Measurements from ENCODE around the gene PATE2.

Gene PATE2

DNA sequence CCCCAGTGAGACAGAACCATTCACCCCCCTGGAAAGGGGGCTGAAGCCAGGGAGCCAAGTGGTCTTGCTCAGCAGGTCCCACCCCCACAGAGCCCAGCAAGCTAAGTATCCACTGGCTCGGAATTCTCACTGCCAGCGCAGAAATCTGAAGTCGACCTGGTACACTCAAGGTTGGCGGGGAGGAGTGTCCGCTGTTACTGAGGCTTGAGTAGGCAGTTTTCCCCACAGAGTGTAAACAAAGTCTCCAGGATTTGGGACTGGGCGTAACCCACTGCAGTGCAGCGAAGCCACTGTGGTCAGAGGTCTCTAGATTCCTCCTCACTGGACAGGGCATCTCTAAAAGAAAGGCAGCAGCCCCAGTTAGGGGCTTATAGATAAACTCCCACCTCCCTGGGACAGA is 22.6 kb downstream of the PATE2 start:
- ChIA-PET CTCF (no interaction called here), POLR2A (no interaction called here)
- Histone ChIP-seq H3K9me3 (ENCODE audit: control insufficient read depth, insufficient read depth, low read depth, low read length) (no peaks in the 10 kb centered on the region), H3K4me1 (ENCODE audit: control insufficient read depth, insufficient read depth, low read length) (no peaks in the 10 kb centered on the region), H3K36me3 (ENCODE audit: control insufficient read depth in 2 of 2, insufficient read depth in 1 of 2, low read length in 2 of 2) (no peaks in the 10 kb centered on the region), H3K27ac (ENCODE audit: extremely low read depth, low read depth, low read length) (no peak overlapping the region), H3K4me3 (ENCODE audit: low read depth, low read length) (no peak overlapping the region)
- TF ChIP-seq, protein P1, sequence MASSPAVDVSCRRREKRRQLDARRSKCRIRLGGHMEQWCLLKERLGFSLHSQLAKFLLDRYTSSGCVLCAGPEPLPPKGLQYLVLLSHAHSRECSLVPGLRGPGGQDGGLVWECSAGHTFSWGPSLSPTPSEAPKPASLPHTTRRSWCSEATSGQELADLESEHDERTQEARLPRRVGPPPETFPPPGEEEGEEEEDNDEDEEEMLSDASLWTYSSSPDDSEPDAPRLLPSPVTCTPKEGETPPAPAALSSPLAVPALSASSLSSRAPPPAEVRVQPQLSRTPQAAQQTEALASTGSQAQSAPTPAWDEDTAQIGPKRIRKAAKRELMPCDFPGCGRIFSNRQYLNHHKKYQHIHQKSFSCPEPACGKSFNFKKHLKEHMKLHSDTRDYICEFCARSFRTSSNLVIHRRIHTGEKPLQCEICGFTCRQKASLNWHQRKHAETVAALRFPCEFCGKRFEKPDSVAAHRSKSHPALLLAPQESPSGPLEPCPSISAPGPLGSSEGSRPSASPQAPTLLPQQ (tag by site-specific recombination; IDR thresholded peaks at IDR 0.05), result no peak
- TF ChIP-seq, protein P2, sequence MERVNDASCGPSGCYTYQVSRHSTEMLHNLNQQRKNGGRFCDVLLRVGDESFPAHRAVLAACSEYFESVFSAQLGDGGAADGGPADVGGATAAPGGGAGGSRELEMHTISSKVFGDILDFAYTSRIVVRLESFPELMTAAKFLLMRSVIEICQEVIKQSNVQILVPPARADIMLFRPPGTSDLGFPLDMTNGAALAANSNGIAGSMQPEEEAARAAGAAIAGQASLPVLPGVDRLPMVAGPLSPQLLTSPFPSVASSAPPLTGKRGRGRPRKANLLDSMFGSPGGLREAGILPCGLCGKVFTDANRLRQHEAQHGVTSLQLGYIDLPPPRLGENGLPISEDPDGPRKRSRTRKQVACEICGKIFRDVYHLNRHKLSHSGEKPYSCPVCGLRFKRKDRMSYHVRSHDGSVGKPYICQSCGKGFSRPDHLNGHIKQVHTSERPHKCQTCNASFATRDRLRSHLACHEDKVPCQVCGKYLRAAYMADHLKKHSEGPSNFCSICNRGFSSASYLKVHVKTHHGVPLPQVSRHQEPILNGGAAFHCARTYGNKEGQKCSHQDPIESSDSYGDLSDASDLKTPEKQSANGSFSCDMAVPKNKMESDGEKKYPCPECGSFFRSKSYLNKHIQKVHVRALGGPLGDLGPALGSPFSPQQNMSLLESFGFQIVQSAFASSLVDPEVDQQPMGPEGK (tag by site-specific recombination; IDR thresholded peaks at IDR 0.05), result no peak
- no peak for TF ChIP-seq ZNF214 (tag by site-specific recombination; IDR thresholded peaks at IDR 0.05; ENCODE audit: borderline replicate concordance)
- no peak for TF ChIP-seq HOXA7 (CRISPR knock-in tag; IDR thresholded peaks at IDR 0.05; ENCODE audit: borderline replicate concordance)
- TF ChIP-seq ZXDB (tag by site-specific recombination; IDR thresholded peaks at IDR 0.05), result no peak
- TF ChIP-seq ZNF610 (tag by site-specific recombination; IDR thresholded peaks at IDR 0.05; ENCODE audit: borderline replicate concordance), result no peak
- TF ChIP-seq, protein P3, sequence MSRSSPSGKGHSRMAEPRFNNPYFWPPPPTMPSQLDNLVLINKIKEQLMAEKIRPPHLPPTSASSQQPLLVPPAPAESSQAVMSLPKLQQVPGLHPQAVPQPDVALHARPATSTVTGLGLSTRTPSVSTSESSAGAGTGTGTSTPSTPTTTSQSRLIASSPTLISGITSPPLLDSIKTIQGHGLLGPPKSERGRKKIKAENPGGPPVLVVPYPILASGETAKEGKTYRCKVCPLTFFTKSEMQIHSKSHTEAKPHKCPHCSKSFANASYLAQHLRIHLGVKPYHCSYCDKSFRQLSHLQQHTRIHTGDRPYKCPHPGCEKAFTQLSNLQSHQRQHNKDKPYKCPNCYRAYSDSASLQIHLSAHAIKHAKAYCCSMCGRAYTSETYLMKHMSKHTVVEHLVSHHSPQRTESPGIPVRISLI (tag by site-specific recombination; IDR thresholded peaks at IDR 0.05), result no peak
- TF ChIP-seq, protein P4, sequence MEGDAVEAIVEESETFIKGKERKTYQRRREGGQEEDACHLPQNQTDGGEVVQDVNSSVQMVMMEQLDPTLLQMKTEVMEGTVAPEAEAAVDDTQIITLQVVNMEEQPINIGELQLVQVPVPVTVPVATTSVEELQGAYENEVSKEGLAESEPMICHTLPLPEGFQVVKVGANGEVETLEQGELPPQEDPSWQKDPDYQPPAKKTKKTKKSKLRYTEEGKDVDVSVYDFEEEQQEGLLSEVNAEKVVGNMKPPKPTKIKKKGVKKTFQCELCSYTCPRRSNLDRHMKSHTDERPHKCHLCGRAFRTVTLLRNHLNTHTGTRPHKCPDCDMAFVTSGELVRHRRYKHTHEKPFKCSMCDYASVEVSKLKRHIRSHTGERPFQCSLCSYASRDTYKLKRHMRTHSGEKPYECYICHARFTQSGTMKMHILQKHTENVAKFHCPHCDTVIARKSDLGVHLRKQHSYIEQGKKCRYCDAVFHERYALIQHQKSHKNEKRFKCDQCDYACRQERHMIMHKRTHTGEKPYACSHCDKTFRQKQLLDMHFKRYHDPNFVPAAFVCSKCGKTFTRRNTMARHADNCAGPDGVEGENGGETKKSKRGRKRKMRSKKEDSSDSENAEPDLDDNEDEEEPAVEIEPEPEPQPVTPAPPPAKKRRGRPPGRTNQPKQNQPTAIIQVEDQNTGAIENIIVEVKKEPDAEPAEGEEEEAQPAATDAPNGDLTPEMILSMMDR (tag by site-specific recombination; IDR thresholded peaks at IDR 0.05), result no peak
- TF ChIP-seq ZNF701 (tag by site-specific recombination; IDR thresholded peaks at IDR 0.05), result no peak
- TF ChIP-seq ZNF19 (tag by site-specific recombination; IDR thresholded peaks at IDR 0.05; ENCODE audit: low read depth), result no peak

DNA sequence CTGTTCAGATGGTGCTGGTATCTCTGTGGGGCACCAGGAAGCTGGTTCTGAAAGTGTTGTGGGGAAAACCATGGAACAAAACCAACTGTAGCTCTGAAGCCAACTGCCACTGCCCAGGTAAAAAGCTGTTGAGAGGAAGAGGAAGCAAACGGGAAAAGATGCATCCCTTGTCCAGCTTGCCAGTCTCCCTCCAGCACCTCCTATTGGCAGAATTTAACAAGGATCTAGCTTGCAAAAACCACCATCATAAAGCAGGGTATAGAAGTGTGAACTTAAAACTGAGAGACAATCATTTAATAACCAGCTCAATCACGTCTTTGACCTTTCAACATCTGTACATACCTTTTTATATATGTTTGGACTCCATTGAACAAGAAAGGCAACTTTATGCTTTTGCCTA is 28.0 kb downstream of the PATE2 start:
- CTCF ChIA-PET, result interaction anchor here (0.5 kb wide), 1 partner anchor 450 kb away, joined by 3 read pairs; no protein-coding TSS in a partner anchor
- no peak overlapping the region for H3K4me3 ChIP-seq (ENCODE audit: low read depth, low read length)
- no peaks in the 10 kb centered on the region for H3K36me3 ChIP-seq (ENCODE audit: control insufficient read depth in 2 of 2, insufficient read depth in 1 of 2, low read length in 2 of 2)
- no peak for TF ChIP-seq ZNF350 (tag by site-specific recombination; IDR thresholded peaks at IDR 0.05)
- TF ChIP-seq HOXC10 (CRISPR knock-in tag; IDR thresholded peaks at IDR 0.05), result no peak
- TF ChIP-seq, protein P3 (tag by site-specific recombination; IDR thresholded peaks at IDR 0.05), result no peak
- no peak for TF ChIP-seq ZNF596 (tag by site-specific recombination; IDR thresholded peaks at IDR 0.05)
- no peak for TF ChIP-seq KLF10 (tag by site-specific recombination; IDR thresholded peaks at IDR 0.05)
- TF ChIP-seq ZNF146 (tag by site-specific recombination; IDR thresholded peaks at IDR 0.05), result no peak
- TF ChIP-seq, protein P5, sequence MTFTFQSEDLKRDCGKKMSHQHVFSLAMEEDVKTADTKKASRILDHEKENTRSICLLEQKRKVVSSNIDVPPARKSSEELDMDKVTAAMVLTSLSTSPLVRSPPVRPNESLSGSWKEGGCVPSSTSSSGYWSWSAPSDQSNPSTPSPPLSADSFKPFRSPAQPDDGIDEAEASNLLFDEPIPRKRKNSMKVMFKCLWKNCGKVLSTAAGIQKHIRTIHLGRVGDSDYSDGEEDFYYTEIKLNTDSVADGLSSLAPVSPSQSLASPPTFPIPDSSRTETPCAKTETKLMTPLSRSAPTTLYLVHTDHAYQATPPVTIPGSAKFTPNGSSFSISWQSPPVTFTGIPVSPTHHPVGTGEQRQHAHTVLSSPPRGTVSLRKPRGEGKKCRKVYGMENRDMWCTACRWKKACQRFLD (tag by site-specific recombination; IDR thresholded peaks at IDR 0.05), result no peak
- no peak for TF ChIP-seq ZNF624 (tag by site-specific recombination; IDR thresholded peaks at IDR 0.05)
- no peak for TF ChIP-seq BCL11B (tag by site-specific recombination; IDR thresholded peaks at IDR 0.05; ENCODE audit: low read depth)
- TF ChIP-seq SP2 (tag by site-specific recombination; IDR thresholded peaks at IDR 0.05), result no peak
- no peak for TF ChIP-seq MZF1 (tag by site-specific recombination; IDR thresholded peaks at IDR 0.05; ENCODE audit: borderline replicate concordance)
- TF ChIP-seq, protein P6, sequence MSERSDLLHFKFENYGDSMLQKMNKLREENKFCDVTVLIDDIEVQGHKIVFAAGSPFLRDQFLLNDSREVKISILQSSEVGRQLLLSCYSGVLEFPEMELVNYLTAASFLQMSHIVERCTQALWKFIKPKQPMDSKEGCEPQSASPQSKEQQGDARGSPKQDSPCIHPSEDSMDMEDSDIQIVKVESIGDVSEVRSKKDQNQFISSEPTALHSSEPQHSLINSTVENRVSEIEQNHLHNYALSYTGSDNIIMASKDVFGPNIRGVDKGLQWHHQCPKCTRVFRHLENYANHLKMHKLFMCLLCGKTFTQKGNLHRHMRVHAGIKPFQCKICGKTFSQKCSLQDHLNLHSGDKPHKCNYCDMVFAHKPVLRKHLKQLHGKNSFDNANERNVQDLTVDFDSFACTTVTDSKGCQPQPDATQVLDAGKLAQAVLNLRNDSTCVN (tag by site-specific recombination; optimal IDR thresholded peaks at IDR 0.05), result no peak
- TF ChIP-seq ZNF792 (tag by site-specific recombination; IDR thresholded peaks at IDR 0.05), result no peak
- TF ChIP-seq ZNF843 (tag by site-specific recombination; IDR thresholded peaks at IDR 0.05), result no peak
- no peak for TF ChIP-seq SCRT1 (tag by site-specific recombination; IDR thresholded peaks at IDR 0.05; ENCODE audit: borderline replicate concordance)
- H3K9me3 ChIP-seq (ENCODE audit: control insufficient read depth, insufficient read depth, low read depth, low read length), result no peaks in the 10 kb centered on the region
- POLR2A ChIA-PET, result no interaction called here
- no peak overlapping the region for H3K27ac ChIP-seq (ENCODE audit: extremely low read depth, low read depth, low read length)
- no peaks in the 10 kb centered on the region for H3K4me1 ChIP-seq (ENCODE audit: control insufficient read depth, insufficient read depth, low read length)

Data from HEK293 (cell line).